ENCODE data around the gene HPS4. TPM values are rescaled to one million over a fixed set of nuclear protein-coding genes. Genes with fewer than 3 reads are reported as not detected.

The HPS4 gene
- total RNA-seq, 1 experiment from 2014 or later: 19.9 TPM

- no peak overlapping the region for H2AFZ ChIP-seq (ENCODE audit: low read length)
- ChIA-PET CTCF (no interaction called here), POLR2A (ENCODE audit: unreplicated experiment) (no interaction called here)
- H3K9me2 ChIP-seq (replicated peaks; ENCODE audit: low read length): no peaks in the 10 kb centered on the region
- peaks cover 2% of the 10 kb centered on the region; the same call in 1 of the 2 replicates for H3K36me3 ChIP-seq (ENCODE audit: low read depth, low read length)
- no peaks in the 10 kb centered on the region for H3K9me3 ChIP-seq (ENCODE audit: low read length)
- H3K4me1 ChIP-seq (ENCODE audit: insufficient read depth, low read length): no peaks in the 10 kb centered on the region
- H3F3A ChIP-seq (ENCODE audit: low read length, unreplicated experiment): no peaks in the 10 kb centered on the region
- no peak overlapping the region for H3K4me3 ChIP-seq (ENCODE audit: low read length)
- DNase-seq: no peak
- H3K27ac ChIP-seq (ENCODE audit: low read length): no peak overlapping the region
- TF ChIP-seq EZH2 (IDR thresholded peaks at IDR 0.05; ENCODE audit: low read length, unreplicated experiment) (no peak), EZH2phosphoT487 (IDR thresholded peaks at IDR 0.05; ENCODE audit: borderline replicate concordance, low read length) (no peak), CTCF (conservative IDR thresholded peaks at IDR 0.05; ENCODE audit: low read depth, low read length) (no peak)
- H3K27me3 ChIP-seq (ENCODE audit: low read length): no peaks in the 10 kb centered on the region
- BruUV-seq (replicated peaks): no TSS peak
- no peak overlapping the region for H3K4me2 ChIP-seq (ENCODE audit: low read length)
- no peaks in the 10 kb centered on the region for H4K20me1 ChIP-seq (ENCODE audit: low read length)
- ATAC-seq: no peak
- intact Hi-C loops (cut with micrococcal nuclease): no loop called here
- H3K79me2 ChIP-seq (ENCODE audit: low read length): no peaks in the 10 kb centered on the region
- H3K9ac ChIP-seq (ENCODE audit: low read length): no peak overlapping the region
These were observed 19.3 kb downstream of the HPS4 start for GRCh38 chr22:26464312-26464711.

- DNase-seq (no peak), ATAC-seq (no peak)
- Histone ChIP-seq H3K27ac (ENCODE audit: low read length) (no peak overlapping the region), H3K9ac (ENCODE audit: low read length) (no peak overlapping the region), H3K4me3 (ENCODE audit: low read length) (no peak overlapping the region), H3K4me1 (ENCODE audit: insufficient read depth, low read length) (no peaks in the 10 kb centered on the region), H3K27me3 (ENCODE audit: low read length) (no peaks in the 10 kb centered on the region), H3K36me3 (ENCODE audit: low read depth, low read length) (peaks cover 2% of the 10 kb centered on the region; the same call in 1 of the 2 replicates), H4K20me1 (ENCODE audit: low read length) (no peaks in the 10 kb centered on the region), H2AFZ (ENCODE audit: low read length) (no peak overlapping the region), H3K9me3 (ENCODE audit: low read length) (no peaks in the 10 kb centered on the region), H3K79me2 (ENCODE audit: low read length) (no peaks in the 10 kb centered on the region), H3K4me2 (ENCODE audit: low read length) (no peak overlapping the region), H3K9me2 (replicated peaks; ENCODE audit: low read length) (no peaks in the 10 kb centered on the region), H3F3A (ENCODE audit: low read length, unreplicated experiment) (no peaks in the 10 kb centered on the region)
- intact Hi-C loops (cut with micrococcal nuclease): no loop called here
- ChIA-PET POLR2A (ENCODE audit: unreplicated experiment) (no interaction called here), CTCF (no interaction called here)
- BruUV-seq (replicated peaks): no TSS peak
- TF ChIP-seq EZH2 (IDR thresholded peaks at IDR 0.05; ENCODE audit: low read length, unreplicated experiment): no peak
- TF ChIP-seq EZH2phosphoT487 (IDR thresholded peaks at IDR 0.05; ENCODE audit: borderline replicate concordance, low read length): no peak
- TF ChIP-seq CTCF (conservative IDR thresholded peaks at IDR 0.05; ENCODE audit: low read depth, low read length): no peak
These were observed 19.9 kb downstream of the HPS4 start for GRCh38 chr22:26463688-26464087.

- Histone ChIP-seq H3K9ac (ENCODE audit: low read length) (no peak overlapping the region), H3K27me3 (ENCODE audit: low read length) (no peaks in the 10 kb centered on the region), H3K9me3 (ENCODE audit: low read length) (no peaks in the 10 kb centered on the region), H3K4me2 (ENCODE audit: low read length) (no peak overlapping the region), H3K4me1 (ENCODE audit: insufficient read depth, low read length) (no peaks in the 10 kb centered on the region), H3F3A (ENCODE audit: low read length, unreplicated experiment) (no peaks in the 10 kb centered on the region), H3K9me2 (replicated peaks; ENCODE audit: low read length) (no peaks in the 10 kb centered on the region), H3K79me2 (ENCODE audit: low read length) (no peaks in the 10 kb centered on the region), H2AFZ (ENCODE audit: low read length) (no peak overlapping the region), H4K20me1 (ENCODE audit: low read length) (no peaks in the 10 kb centered on the region), H3K36me3 (ENCODE audit: low read depth, low read length) (peaks cover 2% of the 10 kb centered on the region; the same call in 1 of the 2 replicates), H3K27ac (ENCODE audit: low read length) (no peak overlapping the region), H3K4me3 (ENCODE audit: low read length) (no peak overlapping the region)
- ChIA-PET CTCF (no interaction called here), POLR2A (ENCODE audit: unreplicated experiment) (no interaction called here)
- DNase-seq (no peak), ATAC-seq (no peak)
- no TSS peak for BruUV-seq (replicated peaks)
- intact Hi-C loops (cut with micrococcal nuclease): no loop called here
- TF ChIP-seq EZH2 (IDR thresholded peaks at IDR 0.05; ENCODE audit: low read length, unreplicated experiment): no peak
- no peak for TF ChIP-seq CTCF (conservative IDR thresholded peaks at IDR 0.05; ENCODE audit: low read depth, low read length)
- TF ChIP-seq EZH2phosphoT487 (IDR thresholded peaks at IDR 0.05; ENCODE audit: borderline replicate concordance, low read length): no peak
These were observed 20.4 kb downstream of the HPS4 start for GRCh38 chr22:26463101-26463661.

Data from PC-3 (cell line).